Stomach (tissue), 4 donors: Measurements from ENCODE around the gene IL16.

Source experiments
- EP300 ChIP-seq: sonication (generic); formaldehyde crosslinking; IDR thresholded peaks from one replicate; pipeline ENCODE4 v1.6.1; 2017; ENCODE audit warnings: antibody characterized with exemption
- TF ChIP-seq, protein P1 (sequence below), 7 experiments: fragments of 450-650 bp in 4 of 7; fragments of 200-600 bp in 3 of 7; sonication (generic) in 3 of 7; IDR thresholded peaks; one replicate each; pipeline ENCODE4 v1.5.1; 2016 to 2019; ENCODE audit warnings: antibody characterized with exemption in 7 of 7, control low read depth in 2 of 7, mild to moderate bottlenecking in 1 of 7

GRCh38 chr15:81175496-81175895 is 21.2 kb upstream of the IL16 start:
- TF ChIP-seq, protein P1, sequence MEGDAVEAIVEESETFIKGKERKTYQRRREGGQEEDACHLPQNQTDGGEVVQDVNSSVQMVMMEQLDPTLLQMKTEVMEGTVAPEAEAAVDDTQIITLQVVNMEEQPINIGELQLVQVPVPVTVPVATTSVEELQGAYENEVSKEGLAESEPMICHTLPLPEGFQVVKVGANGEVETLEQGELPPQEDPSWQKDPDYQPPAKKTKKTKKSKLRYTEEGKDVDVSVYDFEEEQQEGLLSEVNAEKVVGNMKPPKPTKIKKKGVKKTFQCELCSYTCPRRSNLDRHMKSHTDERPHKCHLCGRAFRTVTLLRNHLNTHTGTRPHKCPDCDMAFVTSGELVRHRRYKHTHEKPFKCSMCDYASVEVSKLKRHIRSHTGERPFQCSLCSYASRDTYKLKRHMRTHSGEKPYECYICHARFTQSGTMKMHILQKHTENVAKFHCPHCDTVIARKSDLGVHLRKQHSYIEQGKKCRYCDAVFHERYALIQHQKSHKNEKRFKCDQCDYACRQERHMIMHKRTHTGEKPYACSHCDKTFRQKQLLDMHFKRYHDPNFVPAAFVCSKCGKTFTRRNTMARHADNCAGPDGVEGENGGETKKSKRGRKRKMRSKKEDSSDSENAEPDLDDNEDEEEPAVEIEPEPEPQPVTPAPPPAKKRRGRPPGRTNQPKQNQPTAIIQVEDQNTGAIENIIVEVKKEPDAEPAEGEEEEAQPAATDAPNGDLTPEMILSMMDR (IDR thresholded peaks at IDR 0.05): no peak
- no peak for TF ChIP-seq EP300
